RCC 7860 (cell line): Measurements from ENCODE around the gene CRYBG2.
"Not testable (repeated sequence)": the region's sequence is repeated elsewhere in the genome, so short reads cannot be mapped to it uniquely, and the experiment has no call there.

Experiments
- DNase-seq: peaks from one replicate; pipeline ENCODE4 v3.0.0-alpha.2; 2015; ENCODE audit warnings: low spot score
- FAIRE-seq: peaks from 2 replicates; lab custom pipeline; 2012; peaks lifted over from hg19 to GRCh38; lab: Jason Lieb, UNC

The CRYBG2 gene

GRCh38 chr1:26297057-26297790 lies 56.7 kb downstream of the CRYBG2 start:
- FAIRE-seq: no peak
- no peak for DNase-seq

- DNase-seq (no peak), FAIRE-seq (no peak)
Observed at GRCh38 chr1:26296340-26297056, 57.4 kb downstream of the CRYBG2 start.

- FAIRE-seq (no peak), DNase-seq (no peak)
Observed at GRCh38 chr1:26295194-26296138, 58.5 kb downstream of the CRYBG2 start.

- FAIRE-seq (no peak), DNase-seq (no peak)
Observed at GRCh38 chr1:26293911-26294463, 59.9 kb downstream of the CRYBG2 start.

GRCh38 chr1:26292735-26293134 lies 61.2 kb downstream of the CRYBG2 start:
- DNase-seq, FAIRE-seq: not testable (repeated sequence)

- no peak for FAIRE-seq
Observed at GRCh38 chr1:26291939-26292338, 62.0 kb downstream of the CRYBG2 start.

DNA sequence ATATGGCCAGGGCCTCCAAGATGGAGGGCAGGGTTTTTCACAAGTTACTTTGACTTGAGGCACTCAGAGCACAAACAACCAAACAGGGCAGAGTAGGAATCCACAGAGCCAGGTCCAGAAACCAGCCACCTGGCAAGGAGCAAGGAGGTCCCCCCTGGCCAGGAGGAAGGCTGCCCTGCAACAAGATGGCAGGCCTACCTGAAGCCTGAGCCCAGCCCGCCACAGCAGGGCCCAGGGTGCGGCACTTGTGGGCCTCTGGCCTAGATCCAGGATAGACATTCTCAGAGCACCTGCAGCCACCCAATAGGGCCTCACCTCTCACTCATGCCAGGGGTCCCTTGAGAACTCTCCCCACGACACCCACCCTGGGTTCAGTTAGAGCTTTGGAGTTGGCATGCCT lies 62.5 kb downstream of the CRYBG2 start:
- no peak for FAIRE-seq

More at GRCh38 chr1:26291939-26292338, 62.0 kb downstream of the CRYBG2 start:
- no peak for DNase-seq

GRCh38 chr1:26290882-26291261 lies 63.1 kb downstream of the CRYBG2 start:
- DNase-seq (no peak), FAIRE-seq (no peak)

More for the DNA sequence above, 62.5 kb downstream of the CRYBG2 start:
- DNase-seq: no peak

GRCh38 chr1:26290122-26290881 lies 63.6 kb downstream of the CRYBG2 start:
- DNase-seq (no peak), FAIRE-seq (no peak)

DNA sequence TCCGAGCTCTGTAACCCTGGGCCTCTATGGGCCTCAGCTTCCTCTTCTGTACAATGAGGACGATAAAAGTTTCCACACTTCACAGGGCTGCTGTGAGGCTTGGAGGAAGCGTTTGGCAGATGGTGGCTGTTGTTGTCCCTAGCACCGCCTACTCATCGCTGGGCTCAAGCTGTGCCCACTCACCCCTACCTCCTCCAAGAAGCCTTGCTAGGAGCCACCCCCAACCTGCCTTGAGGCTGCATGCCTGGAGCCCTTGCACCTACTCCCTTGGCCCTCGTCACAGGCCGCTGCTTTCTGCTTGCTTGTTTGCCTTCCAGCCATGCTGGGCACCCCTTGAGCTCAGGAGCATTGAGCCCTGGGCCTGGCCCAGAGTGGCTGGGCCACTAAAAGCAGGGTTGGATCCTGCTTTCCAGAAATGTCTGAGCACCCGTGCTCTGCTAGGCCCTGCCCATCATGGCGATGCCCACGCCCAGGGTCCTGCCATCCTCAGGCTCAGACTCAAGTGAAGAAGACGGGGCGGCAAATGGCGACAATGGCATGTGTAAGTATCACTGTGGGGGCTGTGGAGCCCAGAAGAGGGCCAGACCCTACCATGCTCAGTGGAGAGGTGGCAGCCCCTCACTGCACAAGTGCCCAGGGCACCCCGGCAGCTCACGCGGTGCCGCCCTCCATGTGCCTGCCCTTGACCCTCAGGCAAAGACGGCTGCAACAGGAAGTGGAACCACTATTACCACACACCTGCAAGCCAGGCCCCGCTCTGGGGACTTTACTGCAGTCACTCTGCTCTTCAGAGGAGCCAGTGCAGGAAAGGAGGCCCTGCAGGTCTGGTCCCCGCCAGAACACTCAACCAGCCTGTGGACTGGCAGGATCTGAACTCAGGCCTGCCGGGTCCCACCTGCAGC lies 64.5 kb downstream of the CRYBG2 start:
- peak; percentile 71 for DNase-seq
- FAIRE-seq: peak; percentile 22

DNA sequence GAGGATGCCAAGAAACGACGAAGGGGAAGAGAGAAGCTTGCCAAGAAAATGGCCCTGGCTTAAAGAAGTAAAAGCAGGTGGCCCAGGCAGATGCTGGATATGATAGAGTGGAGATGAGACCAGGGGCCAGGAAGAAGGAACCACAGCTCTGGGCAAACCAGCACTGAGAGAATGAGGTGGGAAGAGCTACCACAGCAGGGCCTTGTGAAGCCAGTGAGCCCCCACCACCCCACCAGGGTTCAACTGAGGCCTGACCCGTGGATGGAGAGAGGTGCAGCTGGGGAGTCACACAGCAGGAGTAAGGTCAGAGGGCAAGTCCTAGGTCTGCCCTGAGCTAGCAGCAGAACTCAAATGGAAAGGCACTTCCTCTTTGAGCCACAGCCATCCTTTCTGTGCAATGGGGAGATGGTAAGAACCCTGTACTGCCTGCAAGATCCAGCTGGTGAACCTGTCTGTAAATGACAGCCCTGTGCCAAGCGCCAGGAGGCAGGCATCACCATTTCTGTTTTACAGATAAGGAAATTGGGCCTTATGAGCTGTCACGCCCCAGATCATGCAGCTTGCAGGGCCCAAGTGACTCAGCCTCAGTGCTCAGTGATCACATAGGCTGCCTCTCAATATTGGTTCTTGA lies 65.5 kb downstream of the CRYBG2 start:
- FAIRE-seq (no peak), DNase-seq (peak; percentile 40)

- FAIRE-seq (no peak), DNase-seq (no peak)
Observed at GRCh38 chr1:26287811-26288210, 66.1 kb downstream of the CRYBG2 start.

- FAIRE-seq (no peak), DNase-seq (peak; percentile 51)
Observed at GRCh38 chr1:26287033-26287711, 66.8 kb downstream of the CRYBG2 start.

DNA sequence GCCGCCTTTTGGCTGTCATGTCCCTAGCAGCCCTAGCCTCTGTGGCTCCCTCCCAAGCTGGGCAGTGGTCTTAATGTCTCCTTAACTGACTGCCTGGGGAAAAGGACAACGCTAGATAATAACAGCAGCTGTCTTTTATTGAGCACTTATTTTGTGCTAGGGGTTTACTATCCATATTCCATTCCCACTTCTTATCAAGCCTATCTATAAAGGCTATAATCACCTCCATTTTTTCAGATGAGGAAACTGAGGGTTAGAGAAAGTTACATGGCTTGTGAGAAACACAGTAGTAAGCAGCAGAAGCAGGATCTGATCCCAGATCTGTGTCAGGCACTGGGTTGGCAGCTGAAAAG lies 67.9 kb downstream of the CRYBG2 start:
- DNase-seq (no peak), FAIRE-seq (no peak)

DNA sequence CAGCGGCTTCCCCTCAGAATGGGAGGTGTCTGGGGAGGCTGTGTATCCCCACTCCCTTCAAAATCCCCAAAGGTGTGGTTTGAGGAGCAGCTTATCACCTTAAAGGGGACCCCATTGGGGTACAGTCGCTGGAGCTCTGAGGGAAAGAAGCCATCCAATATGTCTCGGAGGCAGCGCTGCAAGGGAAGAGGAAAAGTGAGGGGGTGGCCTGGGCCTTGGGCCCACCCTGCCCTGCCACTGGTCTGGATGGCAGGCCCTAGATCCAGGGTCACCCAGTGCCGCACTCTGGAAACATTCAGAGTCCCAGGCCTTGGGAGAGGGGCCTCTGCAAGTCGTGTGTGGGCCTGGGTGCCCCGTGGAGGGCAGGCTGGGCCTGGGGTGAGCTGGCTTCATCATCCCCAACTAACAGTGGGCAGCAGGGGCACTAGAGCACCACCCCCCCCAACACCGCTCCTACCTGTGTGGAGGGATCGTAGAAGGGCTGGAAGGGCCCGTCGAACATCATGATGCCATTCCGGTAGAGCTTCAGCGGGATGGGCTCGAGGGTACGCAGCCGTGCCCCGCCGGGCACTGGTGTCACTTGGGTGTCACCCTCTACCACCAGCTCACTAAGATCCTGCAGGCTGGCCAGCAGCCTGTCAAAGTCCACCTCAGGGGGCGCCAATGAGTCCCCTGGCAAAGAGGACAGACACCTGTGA lies 68.4 kb downstream of the CRYBG2 start:
- DNase-seq (no peak), FAIRE-seq (no peak)

DNA sequence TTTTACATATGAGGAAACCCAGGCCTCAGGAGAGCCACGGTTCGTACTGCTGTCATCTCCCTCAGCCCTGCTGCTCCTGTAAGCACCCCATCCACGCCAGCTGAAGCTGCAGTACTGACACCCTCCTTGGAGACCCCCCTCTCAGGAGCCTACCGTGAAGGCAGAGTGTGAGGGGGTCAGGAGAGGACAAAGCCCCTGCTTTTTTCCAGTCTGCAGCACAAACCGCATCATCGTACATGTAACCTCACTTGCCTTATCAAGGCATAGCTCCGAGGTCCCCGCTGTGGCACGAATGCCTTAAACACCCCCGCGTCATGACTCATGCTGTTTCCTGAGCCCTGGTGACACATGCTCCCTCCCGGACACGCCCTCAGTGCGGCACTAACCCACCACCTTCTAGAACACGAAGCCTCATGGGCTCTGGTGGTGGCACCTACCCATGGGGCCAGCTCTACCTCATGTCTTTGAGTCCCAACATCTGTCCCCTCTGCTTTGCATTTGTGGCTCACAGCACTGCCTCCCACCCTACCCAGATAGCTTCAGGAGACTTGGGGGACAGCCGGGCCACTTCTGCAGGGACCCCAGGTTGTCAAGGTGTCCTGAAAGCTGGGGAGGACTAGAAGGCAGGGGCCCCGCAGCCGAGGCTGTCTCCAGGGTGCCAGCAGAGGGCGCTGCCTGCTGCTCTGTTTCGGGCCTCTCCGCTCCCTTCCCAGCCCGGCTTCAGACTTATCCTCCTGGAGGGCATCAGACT lies 69.2 kb downstream of the CRYBG2 start:
- FAIRE-seq: peak; percentile 83
- DNase-seq: peak; percentile 93
